SH-SY5Y (cell line): Measurements from ENCODE around the gene GRAMD2B.

Source experiments
- GATA2 ChIP-seq: IDR thresholded peaks from 2 replicates; pipeline ENCODE4 v1.6.1; 2011; ENCODE audit warnings: mild to moderate bottlenecking, low read depth, low read length
- GATA3 ChIP-seq: IDR thresholded peaks from 2 replicates; pipeline ENCODE4 v1.6.1; 2011; ENCODE audit warnings: low read depth, mild to moderate bottlenecking, low read length, moderate library complexity

GRCh38 chr5:126450907-126451306, 27.7 kb downstream of the GRAMD2B start:
- TF ChIP-seq GATA2 (no peak), GATA3 (no peak)
